ENCODE data around the gene EPN2. TPM values are rescaled to one million over a fixed set of nuclear protein-coding genes. Genes with fewer than 3 reads are reported as not detected.
"Not testable (repeated sequence)": the region's sequence is repeated elsewhere in the genome, so short reads cannot be mapped to it uniquely, and the experiment has no call there.

EPN2 gene
- total RNA-seq, 4 donors from 2014 or later = 25.6 to 145 (median 84.1) TPM

- H3K9me3 ChIP-seq; intact Hi-C loops (cut with DNase I; ENCODE audit: low total_unique reads); DNase-seq; H3K36me3 ChIP-seq; H3K27me3 ChIP-seq; H3K4me1 ChIP-seq; H3K4me3 ChIP-seq; H3K27ac ChIP-seq: not testable (repeated sequence)
These were observed 17.8 kb upstream of the EPN2 start for GRCh38 chr17:19219384-19219783.

GRCh38 chr17:19220195-19220594 lies 17.0 kb upstream of the EPN2 start:
- DNase-seq; H3K9me3 ChIP-seq; H3K36me3 ChIP-seq; H3K4me3 ChIP-seq; H3K27me3 ChIP-seq; intact Hi-C loops (cut with DNase I; ENCODE audit: low total_unique reads); H3K27ac ChIP-seq; H3K4me1 ChIP-seq: not testable (repeated sequence)

GRCh38 chr17:19226610-19227588 lies 10.3 kb upstream of the EPN2 start:
- H3K9me3 ChIP-seq; H3K4me1 ChIP-seq; DNase-seq; H3K27me3 ChIP-seq; H3K4me3 ChIP-seq; intact Hi-C loops (cut with DNase I; ENCODE audit: low total_unique reads); H3K36me3 ChIP-seq; H3K27ac ChIP-seq: not testable (repeated sequence)

GRCh38 chr17:19234676-19235075 lies 2.5 kb upstream of the EPN2 start:
- intact Hi-C loops (cut with DNase I; ENCODE audit: low total_unique reads); H3K9me3 ChIP-seq; H3K27ac ChIP-seq; H3K4me3 ChIP-seq; H3K4me1 ChIP-seq; DNase-seq; H3K27me3 ChIP-seq; H3K36me3 ChIP-seq: not testable (repeated sequence)

- intact Hi-C loops (cut with DNase I; ENCODE audit: low total_unique reads); H3K27me3 ChIP-seq; H3K9me3 ChIP-seq; H3K4me1 ChIP-seq; H3K36me3 ChIP-seq; DNase-seq: not testable (repeated sequence)
- Histone ChIP-seq H3K4me3 (peak overlapping the region in 1 of 2 donors; percentile 92), H3K27ac (peak overlapping the region in 1 of 2 donors; percentile 96)
These were observed 621 bp upstream of the EPN2 start for GRCh38 chr17:19236351-19237138.

GRCh38 chr17:19237389-19238166 lies 412 bp downstream of the EPN2 start:
- no peaks in the 10 kb centered on the region for H3K27me3 ChIP-seq
- H3K36me3 ChIP-seq = no peaks in the 10 kb centered on the region
- H3K4me3 ChIP-seq = peak overlapping the region; percentile 92 to 95
- peak overlapping the region; percentile 94 to 96 for H3K27ac ChIP-seq
- H3K4me1 ChIP-seq = peaks cover 0 to 6% of the 10 kb centered on the region in 2 donors
- peak in 3 of 4 experiments; percentile 8 to 44 (median 43) for TF ChIP-seq CTCF (IDR thresholded peaks at IDR 0.05)
- peak; percentile 53 to 84 for TF ChIP-seq POLR2A (IDR thresholded peaks at IDR 0.05)
- intact Hi-C loops (cut with DNase I; ENCODE audit: low total_unique reads) = no loop called here
- peak in 1 of 2 donors; percentile 61 for DNase-seq
- no peaks in the 10 kb centered on the region for H3K9me3 ChIP-seq

- Histone ChIP-seq H3K36me3 (no peaks in the 10 kb centered on the region), H3K27me3 (no peaks in the 10 kb centered on the region), H3K4me3 (peak overlapping the region; percentile 92 to 95), H3K27ac (peak overlapping the region; percentile 94 to 96), H3K9me3 (no peaks in the 10 kb centered on the region), H3K4me1 (peaks cover 0 to 6% of the 10 kb centered on the region in 2 donors)
- no peak for TF ChIP-seq POLR2A (IDR thresholded peaks at IDR 0.05)
- TF ChIP-seq CTCF (IDR thresholded peaks at IDR 0.05) = no peak
- DNase-seq = peak; percentile 44 to 51
- intact Hi-C loops (cut with DNase I; ENCODE audit: low total_unique reads) = no loop called here
These were observed 970 bp downstream of the EPN2 start for GRCh38 chr17:19238167-19238505.

Measured in uterus (tissue), 4 donors.